NCI-H2171 (cell line): ENCODE results near the gene RBP5.
A peak's percentile ranks its signal among the peaks of the same experiment; 100 is the strongest.

ENCODE experiments used
- DNase-seq: peaks from one replicate; lab custom pipeline; 2025; lab: John Stamatoyannopoulos, UW

RBP5 gene

DNA sequence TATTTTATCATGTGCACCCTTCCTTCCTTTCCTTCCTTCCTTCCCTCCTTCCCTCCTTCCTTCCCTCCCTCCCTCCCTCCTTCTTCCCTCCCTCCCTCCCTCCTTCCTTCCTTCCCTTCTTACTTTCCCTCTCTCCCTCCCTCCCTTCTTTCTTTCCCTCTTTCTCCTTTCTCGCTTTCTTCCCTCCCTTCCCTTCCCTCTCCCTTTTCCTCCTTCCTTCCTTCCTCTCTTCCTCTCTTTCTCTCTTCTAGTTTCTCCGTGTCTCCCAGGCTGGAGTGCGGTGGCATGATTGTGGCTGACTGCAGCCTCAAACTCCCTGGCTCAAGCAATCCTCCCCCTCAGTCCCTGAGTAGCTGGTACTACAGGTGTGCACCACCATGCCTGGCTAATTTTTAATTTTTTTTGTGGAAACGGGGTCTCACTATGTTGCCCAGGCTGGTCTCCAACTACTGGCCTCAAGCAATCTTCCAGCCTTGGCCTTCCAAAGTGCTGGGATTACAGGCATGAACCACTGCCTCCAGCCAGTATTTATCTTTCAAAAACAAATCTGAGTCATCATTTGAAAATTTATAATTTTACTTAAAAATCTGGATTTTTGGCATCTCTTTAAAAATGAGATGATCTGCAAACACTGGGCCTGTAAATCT is 27.5 kb downstream of the RBP5 start:
- DNase-seq = no peak

DNA sequence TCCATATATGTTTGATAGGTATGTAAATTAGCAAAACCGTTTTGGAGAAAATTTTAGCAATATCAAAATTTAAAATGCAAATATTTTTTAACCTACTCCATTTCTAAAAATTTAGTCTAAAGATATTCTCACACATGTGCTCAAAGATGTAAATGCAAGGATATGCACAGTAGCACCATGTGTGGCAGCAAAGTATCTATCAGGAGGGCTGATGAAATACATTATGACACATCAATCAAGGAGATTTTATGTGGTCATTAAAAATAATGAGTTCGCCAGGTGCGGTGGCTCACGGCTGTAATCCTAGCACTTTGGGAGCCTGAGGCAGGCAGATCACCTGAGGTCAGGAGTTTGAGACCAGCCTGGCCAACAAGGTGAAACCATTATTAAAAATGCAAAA is 28.4 kb downstream of the RBP5 start:
- no peak for DNase-seq

DNA sequence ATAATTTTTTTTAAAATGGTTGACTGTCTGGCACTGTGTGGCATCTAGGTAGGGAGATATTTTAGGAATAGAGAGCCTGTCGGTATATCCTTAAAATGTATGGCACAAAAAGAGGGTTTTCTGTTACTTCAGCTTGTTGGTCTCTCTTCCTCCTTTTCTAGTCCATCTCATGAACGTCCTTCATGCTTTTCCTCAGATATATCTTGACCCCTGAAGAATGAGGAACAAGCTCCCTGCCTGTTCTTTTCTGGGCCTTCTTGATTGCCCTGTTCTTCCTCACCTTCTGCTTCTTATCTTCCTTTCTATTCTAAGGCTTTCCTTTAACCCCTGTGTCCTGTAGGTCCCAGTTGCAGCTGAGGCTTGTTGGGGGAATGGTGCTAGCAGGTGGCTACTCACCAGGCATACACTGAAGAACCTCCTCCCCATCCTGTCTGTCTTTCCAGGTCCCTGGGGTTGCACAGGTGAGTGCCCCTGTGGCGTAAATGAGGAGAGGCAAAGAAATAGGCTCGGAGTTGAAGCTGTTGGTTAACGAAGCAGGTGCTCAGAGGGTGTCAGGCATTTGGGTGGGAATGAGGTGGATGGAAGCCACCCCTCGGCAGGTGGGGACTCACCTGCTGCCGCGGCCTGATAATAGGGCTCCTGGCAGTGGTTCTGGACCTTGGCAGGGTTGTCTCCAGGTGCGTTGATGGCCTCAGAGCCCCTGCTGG is 29.2 kb downstream of the RBP5 start:
- peak; percentile 36 for DNase-seq

DNA sequence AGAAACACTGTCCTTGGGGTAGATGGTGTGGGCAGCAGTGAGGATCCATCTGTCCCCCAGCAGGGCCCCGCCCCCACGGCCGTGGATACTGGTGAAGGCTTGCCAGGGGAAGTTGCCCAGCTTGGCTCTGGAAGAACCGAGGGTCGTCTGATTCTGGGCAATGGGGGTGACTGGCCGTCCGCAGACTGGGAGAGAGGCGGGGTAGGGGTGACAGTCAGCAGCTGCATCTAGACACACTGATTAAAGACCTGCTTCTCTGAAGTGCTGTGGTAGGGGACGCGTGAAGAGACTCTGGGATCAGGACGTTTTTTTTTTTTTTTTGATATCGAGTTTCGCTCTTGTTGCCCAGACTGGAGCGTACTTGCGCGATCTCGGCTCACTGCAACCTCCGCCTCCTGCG is 31.7 kb downstream of the RBP5 start:
- peak; percentile 99 for DNase-seq

DNA sequence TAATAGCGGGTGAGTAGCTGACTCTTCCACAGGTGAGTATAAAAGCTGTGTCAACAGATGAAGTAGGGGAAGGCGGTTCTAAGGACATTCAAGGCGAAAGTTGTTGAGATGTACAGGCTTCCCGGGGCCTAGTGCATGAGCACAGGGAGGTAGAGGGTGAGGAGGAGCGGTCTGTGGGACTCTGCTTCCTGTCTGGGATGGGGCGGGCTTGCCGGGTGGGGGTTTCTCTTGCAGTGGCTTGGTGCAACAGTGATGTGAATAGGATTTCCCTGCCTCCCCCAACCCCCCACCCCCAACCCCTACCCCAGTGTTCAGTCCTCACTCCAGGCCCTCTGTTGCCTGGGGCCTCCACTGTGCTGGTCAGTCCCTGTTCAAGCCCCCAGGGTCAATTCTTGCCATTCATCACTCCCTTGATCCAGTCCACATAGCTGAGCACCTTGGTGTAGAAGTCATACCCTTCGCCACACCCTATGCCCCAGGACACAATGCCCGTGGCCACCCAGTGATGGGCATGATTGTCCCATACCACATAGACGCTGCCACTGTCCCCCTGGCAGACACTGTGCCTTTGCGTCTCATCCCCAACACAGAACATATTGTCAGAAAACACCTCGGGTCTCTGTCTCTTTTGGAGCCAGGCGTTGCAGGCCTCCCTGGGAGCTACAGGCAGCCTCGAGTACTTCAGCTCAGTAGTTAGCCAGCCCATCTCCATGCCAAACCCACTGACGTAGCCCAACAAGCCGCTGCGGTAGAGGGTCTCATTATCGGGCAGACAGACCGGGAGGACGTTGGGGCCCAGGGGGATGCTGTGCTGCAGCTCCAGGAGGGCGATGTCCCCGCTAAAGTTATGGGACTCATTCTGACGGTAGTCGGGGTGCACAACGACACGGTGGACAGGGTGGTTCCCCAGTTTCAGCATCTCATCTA is 32.4 kb downstream of the RBP5 start:
- no peak for DNase-seq

DNA sequence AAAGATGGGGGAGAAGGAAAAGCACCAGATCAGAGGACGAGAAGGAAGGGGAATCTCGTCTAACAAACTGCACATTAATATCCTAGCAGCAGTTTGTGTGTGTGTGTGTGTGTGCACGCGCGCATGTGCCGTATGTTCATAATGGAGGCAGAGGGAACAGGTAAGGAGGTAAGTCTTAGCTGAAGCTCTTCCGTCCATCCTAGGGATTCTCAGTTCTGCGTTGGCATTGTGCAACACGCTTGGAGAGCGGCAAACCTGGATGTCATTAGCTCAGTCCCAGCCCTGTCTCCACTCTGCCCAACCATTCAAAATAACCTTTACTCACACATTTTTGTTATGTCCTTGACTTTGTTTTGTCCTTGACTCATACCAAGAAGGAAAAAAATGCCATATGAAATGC is 34.8 kb downstream of the RBP5 start:
- DNase-seq = no peak

DNA sequence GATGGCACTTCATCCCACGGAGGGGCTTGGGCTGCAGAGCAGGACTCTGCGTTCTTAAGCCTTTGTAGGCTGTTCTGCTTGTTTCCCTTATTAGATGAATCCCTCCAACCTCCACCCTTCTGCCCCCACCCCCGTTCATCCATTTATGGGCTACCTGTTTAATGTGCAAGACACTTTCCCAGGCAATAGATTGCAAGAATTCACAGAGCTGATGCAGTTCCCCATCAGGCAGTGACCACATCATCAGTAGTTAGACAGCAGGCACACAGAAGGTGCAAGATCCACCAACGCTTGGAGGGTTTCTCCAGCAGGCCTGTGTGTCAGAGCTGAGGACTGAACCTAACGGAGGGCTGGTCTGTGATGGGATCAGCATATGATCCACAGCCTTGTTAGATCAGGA is 35.2 kb downstream of the RBP5 start:
- DNase-seq = no peak

DNA sequence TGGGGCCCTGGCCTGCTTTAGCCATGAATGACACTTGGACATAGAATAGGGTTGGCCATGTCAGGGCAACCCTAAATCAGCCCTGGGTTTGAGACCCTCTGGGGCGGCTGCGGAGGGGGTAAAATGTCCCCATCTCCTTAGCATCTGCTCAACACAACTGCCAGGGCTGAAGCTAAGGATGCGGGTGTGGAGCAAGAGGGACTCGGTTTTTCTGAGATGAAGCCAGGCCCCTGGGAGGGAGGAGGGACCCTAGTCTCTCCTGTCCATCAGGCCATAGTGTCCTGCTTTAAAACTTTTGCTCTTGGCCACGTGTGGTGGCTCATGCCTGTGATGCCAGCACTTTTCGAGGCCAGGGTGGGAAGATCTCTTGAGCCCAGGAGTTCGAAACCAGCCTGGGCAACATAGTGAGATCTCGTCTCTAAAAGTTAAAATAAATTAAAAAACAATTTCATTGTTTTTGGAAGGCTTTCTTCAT is 35.7 kb downstream of the RBP5 start:
- no peak for DNase-seq

DNA sequence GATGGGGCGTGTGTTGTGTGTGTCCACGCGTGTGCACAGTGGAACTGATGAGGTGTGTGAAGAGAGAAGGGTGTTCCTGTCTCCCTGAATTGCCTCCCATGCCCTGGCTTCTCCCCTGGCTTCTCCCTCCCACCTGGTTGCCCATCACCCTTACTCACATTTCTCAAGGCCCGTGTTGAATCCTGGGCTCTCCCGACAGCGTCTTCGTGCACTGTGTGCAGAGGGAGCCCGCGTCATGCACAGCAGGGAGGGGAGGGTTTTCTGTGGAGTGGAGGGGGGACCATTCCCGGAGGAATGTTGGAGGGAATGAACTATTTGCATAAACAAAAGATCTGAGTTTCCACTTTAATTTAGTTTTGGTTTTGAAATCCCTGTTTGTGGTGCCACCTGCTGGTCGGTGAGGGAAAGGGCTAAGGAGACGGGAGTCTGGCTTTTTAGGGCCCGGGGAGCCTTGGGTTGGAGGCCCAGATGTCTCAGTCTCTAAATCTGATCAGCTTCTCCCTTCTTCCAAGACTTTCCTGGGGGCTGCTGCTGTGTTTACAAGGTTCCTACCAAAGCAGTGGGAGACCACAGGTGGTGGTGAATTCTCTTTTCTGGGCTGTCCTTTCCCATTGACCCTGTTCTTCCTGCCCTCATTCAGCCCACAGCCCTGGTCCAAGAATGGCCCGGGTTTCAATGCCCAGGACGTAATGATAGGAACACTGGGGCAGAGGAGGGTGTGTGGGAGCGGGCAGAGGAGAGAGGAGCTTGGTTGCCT is 36.3 kb downstream of the RBP5 start, which contains the start of gene C1R:
C1R (minus strand) TSS at position 217 of the 757 bp plus-strand sequence; CDS start at position 160, 57 bp downstream.
- peak; percentile 96 for DNase-seq

DNA sequence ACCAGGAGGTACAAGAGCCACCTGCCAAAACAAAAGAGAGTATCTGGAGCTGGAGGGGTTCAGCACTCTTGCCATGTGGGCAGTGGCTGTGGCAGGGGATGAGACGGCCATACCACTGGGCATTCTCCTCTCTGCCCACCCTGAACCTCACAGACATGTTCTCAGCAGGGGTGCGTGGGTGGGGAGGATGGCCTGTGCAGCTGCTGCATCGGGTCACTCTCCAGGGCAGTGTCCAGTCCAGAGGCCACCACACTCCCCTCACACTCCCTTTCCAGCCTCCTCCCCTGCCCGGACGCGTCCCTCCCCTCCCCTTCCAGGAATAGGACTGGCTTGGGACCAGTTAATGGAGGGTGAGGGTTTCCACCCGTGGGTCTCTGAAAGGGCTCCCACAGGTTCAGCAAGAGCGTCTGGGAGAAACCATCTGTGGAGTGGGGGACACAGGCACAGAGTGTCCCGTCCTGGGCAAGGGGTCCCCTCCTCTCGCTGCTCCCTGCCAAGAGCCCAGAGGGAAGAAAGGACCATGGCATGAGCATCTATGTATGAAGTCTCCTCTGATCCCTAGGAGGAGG is 36.9 kb downstream of the RBP5 start:
- no peak for DNase-seq

DNA sequence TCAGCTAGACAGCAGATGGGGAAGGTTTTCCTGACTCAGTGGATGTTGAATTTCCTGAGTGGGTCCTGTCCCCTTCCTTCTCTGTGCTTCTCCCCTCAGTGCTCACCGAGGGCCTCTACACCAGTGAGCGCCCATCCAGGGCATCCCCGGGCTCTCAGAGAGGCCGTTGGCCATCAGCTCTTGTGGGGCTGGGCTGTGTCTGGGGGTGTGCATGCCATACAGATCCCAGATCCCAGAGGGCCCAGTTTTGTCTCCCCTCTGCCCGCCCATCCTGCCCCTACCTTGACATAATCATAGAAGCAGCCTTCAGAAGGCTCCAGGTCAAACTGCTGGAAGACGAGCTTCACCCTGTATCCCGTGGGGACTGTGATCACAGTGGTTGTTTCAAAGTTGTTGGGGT is 37.5 kb downstream of the RBP5 start:
- no peak for DNase-seq

DNA sequence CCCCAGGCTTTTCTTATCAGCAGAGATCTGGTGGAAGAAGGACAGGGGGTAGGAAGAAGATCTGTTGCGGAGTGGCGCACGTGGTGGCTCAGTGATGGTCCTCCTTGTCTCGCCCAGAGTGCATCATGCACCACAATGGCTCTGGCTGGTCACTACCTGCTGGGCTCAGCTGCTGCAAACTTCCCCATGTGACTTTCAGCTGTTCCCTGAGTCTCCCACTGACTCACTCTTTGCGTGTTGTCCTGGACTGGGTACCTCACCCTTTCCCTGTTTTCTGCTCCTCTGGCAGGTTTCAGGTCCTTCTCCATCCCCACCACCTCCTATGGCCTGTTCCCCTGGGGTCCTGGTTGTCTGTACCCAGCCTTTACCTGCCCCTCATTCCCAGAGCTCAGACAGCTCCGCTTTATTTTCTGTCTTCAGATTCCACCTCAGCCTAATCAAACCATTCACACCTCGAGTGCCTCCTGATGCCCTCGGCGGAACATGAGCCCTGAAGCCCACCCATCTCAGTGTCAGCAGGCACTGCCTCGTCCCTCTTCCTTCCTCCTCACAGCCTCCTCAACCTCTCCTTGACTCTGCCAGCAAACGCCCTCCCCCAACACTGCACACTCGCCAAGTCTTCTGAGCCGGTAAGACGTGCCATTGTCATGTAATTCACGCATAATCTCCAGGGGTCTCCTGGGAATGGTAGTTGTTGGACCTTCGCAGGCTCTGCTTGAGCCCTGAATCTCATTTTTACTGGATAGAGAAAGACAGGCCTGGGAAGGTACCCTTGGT is 38.3 kb downstream of the RBP5 start:
- no peak for DNase-seq

DNA sequence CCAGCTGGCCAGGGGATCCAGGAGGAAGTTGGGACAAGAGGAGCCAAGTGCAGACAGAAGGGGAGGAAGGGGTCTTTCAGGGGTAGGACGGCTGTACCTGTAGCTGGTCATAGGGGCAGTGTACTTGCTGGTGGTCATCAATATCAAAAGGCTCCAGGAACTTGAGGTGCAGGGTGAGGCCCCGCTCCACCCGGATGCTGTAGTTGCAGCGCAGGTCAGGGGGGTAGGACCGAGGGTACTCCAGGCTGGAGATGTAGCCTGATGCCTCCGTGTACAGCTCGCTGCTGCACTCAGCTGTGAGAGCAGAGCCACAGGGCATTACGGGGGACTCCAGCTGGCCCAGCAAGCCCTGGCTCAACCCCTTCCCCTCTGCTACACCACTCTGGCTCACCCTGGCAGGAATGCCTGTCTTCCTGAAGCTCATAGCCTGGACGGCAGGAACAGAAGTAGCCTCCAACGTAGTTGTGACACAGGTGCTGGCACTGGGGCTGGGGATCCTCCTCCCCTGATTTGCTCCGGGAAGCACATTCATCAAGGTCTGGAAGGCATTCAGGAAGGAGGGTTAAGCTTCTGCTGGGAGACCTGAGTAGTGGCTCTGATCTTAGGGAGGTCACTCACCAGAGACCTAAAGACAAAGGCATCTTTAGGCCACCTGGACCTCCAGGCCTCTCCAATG is 39.4 kb downstream of the RBP5 start:
- no peak for DNase-seq

DNA sequence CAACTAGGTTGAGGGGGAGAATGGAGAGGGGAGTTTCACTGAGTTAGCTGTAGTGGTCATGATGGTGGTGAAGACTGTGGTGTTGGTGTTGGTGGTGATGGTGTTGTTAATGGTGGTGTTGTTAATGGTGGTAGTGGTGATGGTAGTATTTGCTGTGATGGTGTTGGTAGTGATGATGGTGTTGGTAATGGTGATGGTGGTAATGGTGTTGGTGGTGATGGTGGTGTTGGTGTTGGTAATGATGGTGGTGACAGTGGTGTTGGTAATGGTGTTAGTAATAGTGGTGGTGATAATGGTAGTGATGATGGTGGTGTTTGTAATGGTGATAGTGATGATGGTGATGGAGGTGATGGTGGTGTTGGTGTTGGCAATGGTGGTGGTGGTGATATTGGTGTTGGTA is 45.6 kb downstream of the RBP5 start:
- no peak for DNase-seq

DNA sequence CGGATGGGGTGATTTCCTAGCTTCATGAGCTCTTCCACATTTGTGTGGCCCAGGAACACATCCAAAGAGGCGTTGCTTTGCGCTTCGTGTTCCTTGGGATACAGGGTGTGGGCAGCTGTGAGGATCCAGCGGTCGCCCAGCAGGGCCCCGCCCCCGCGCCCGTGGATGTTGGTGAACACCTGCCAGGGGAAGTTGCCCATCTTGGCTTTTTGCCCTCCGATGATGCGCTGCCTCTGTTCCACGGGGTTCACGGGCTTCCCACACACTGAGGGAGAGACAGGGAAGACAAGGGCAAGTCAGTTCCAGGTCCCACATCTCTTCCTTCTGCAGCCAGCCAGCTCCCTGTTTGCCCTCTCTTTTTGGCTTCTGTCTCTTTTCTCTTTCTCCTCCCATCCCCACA is 47.7 kb downstream of the RBP5 start:
- DNase-seq = no peak

DNA sequence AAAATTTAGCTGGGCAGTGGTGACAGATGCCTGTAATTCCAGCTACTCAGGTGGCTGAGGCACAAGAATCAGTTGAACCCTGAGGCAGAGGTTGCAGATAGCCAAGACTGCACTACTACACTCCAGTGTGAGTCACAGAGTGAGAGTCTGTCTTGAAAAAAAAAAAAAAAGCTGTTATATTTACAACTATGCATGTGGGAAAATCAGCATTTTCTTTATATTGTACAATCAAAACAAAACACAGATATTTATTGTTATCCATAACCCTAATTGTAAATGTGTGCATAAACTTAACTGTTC is 48.9 kb downstream of the RBP5 start:
- DNase-seq = no peak

DNA sequence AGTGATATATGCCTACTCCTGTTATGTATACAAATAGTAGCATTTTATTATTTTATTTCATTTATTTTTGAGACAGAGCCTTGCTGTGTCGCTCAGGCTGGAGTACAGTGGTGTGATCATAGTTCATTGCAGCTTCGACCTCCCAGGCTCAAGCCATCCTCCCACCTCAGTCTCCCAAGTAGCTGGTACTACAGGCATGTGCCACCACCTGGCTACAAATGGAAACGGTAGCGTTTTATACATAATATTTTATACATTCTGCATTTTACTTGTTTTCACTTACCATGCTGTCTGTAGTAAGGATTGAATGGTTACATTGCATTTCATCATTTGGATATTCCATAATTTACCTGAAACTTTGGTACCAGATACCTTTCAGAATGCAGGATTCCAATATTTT is 50.5 kb downstream of the RBP5 start:
- DNase-seq = no peak

DNA sequence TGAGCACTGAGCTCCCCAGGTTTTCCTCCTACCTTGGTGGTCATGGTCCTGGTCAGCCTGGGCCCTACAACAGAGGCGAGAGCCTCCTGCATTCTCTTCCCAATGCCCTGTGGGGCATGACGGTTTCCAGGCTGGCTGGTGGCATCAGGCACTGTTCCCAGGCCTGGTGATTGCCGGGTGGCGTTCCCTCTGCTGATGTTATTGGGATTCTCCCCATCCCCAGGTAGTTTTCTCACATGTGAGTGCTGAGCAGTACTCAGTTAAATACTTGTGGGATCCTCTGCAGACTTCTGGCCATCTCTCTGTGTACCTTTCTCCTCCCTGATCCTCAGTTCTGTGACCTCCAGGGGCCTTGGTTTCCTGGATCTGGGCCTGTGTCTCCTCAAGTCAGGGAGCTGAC is 52.2 kb downstream of the RBP5 start:
- DNase-seq = no peak

DNA sequence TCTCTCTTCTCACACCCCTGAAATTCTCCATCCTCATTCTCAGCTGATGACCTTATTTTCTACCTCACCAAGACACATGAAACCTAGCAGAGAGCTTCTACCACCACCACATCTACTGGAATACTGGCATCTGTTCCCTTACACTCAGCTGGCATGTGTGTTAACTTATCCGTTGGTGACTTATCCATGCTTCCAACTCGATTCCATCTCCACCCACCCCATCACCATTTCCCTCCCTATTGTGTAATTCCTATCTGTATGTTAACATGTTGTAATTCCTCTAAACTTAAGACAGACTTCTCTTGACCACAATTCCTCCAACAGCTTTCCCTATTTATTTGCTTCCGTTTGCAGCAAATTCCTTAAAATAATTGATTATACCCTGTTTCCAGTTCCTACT is 52.8 kb downstream of the RBP5 start:
- DNase-seq = no peak

DNA sequence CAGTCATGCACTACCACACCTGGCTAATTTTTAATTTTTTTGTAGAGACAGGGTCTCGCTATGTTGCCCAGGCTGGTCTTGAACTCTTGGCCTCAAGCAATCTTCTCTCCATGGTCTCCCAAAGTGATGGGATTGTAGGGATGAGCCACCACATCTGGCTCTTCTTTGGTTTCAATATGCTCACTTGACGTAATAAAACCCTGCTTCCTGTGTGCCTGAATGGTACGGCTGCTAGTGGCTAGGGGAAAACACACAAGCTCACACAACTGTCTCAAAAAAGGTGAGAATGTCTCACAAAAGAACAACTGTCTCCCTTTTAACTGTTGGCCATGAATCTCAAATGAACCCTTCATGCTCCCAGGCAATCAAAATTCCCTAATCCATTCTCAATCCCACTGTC is 53.2 kb downstream of the RBP5 start:
- DNase-seq = no peak
